ENCODE data around the gene RASSF4. TPM values are rescaled to one million over a fixed set of nuclear protein-coding genes. Genes with fewer than 3 reads are reported as not detected.

The RASSF4 gene, protein sequence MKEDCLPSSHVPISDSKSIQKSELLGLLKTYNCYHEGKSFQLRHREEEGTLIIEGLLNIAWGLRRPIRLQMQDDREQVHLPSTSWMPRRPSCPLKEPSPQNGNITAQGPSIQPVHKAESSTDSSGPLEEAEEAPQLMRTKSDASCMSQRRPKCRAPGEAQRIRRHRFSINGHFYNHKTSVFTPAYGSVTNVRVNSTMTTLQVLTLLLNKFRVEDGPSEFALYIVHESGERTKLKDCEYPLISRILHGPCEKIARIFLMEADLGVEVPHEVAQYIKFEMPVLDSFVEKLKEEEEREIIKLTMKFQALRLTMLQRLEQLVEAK
- 12.1 and 12.6 TPM in 2 replicates for total RNA-seq

DNA sequence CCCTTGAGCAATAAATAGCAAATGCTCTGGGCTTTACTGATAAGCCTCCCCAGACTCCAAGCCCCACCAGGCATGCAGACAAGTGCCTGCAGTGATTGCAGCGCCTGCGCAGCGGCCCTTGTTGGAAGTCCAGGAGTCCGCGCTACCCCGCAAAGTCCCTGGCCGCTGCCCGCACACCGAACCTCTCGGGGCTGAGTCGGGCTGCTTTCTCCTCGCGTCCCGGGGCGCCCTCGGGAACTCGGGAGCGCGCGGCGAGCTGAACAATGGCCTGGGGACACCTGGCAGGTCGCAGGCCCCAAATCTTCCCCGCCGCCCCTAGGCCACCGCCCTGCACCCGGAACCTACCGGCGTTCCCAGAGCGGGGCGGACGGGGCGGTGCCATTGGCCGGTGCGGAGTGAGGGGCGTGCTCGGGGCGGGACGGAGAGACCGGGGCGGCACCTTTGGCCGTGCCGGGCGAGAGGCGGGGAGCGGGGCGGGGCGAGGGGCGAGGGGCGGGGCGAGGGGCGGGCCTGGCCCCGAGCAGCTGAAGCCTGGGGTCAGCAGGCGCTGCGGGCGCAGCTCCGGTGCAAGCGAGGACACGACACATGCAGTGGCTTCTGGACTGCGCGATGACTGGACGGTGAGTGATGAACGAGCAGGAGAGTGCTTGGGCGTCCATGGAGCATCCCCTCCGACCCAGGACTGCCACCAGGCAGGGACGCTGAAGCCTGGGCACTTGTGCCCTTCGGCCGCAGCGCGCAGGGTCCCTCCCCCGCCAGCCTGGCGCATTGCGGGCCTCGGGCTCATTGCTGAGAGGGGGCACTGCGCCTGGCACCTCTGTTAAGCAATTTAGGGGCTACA lies at the start of gene RASSF4:
Gene RASSF4 (plus strand): TSS at position 556 of the 841 bp plus-strand sequence. CDS start 10,401 bp downstream, outside the sequence.

DNA sequence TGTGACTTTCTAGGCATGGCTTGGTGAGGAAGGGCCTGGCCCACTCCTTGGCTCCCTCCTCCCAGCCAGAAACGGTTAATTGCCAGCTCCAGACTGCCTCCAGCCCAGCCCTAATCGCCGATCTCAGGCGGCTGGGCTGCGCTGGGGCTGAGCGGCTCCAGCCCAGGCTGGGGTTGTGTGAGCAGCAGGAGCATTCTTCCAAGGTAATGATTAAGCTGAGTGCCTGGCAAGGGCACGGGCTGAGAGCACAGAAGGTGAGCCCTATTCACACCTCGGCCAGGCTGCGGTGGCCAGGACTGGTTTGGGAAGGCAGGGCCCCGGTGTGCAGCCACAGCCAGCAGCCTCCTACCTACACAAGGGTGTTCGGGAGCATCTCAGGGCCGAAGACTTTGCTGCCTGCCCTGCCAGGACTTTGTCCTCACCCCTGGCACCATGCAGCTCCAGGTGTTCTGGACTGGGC lies 48.5 kb upstream of the RASSF4 start, which contains the start of gene TMEM72:
Gene TMEM72 (plus strand): TSS at position 257 of the 460 bp plus-strand sequence. CDS start 176 bp downstream, at position 433.

DNA sequence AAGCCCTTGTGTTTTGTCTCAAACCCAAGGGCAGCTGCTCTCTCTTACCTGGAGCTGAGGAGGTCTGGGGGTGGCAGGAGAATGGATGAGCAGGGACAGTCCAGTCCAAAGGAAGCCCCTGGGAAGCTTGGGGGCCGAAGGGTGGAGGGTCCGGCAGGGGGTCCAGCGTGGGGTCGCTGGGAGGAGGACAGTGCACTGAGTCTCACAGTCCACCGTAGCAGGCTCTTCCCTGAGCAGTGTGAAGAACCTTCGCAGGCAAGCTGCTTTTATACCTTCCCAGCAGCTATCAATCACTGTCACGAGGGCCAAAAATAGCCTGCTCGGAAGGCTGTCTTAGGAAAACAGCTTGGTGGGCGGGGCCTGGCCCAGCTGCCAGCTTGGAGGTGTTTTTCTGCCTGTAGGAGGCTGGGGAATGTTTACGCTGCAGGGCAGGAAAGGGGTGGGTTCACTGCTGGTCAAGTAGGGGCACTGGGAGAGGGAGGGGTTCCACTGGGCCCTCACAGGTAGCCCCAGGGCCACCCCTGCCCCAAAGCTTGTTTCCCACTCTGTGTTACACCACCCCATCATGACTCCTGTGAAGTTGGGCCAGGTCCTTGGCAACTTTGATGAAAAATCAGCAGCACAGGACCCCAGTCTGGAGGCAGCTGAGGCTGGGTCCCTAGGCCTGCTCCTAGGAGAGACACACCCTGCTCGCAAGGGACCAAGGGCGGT lies 19.1 kb downstream of the RASSF4 start, which contains the start of gene DEPP1:
Gene DEPP1 (minus strand): TSS at position 240 of the 711 bp plus-strand sequence. CDS start 779 bp downstream, outside the sequence.

DNA sequence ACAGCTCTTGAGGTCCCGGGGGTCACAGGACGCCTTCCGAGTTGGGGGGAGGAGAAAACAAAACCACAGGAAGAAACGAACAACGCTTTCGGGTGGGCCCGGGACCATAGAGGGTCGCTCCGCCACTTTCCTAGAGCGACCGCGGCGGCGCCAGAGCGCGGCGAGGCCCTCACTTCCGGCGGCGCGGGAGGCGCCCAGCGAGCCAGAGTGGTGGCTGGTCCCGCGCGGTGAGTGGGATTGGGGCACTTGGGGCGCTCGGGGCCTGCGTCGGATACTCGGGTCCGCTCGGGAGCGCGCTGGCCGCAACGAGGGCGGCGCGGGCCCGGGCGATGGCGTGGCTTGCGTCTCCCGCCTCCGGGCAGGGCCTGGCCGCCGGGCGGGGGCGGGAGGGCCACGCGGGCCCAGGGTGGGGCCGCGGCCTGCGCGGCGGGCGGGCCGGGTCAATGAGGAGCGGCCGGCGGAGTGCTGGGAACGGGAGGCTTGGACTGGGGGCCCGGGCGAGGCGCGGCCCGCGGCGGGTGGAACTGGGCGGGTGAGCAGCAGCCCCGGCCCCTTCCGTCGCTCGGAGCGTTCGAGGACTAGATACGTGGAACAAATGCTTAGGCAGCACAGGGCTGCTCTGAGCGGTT lies 41.3 kb downstream of the RASSF4 start, which contains the start of gene ZNF22:
Gene ZNF22 (plus strand): TSS at position 172 of the 629 bp plus-strand sequence. CDS start 2,446 bp downstream, outside the sequence.

Other genes with a start within 250 kb of the RASSF4 start
- gene TMEM72, start 48.5 kb upstream of the RASSF4 start, total RNA-seq, result not detected in 2 replicates
- 36.6 and 79.2 TPM in 2 replicates for gene DEPP1, start 19.0 kb downstream of the RASSF4 start, total RNA-seq
- 8.7 and 10.2 TPM in 2 replicates for gene ZNF22, start 41.1 kb downstream of the RASSF4 start, total RNA-seq

All from aortic smooth muscle cell (primary cell).